K562 (cell line): ENCODE measurements around the gene RAPSN. TPM values are rescaled to one million over a fixed set of nuclear protein-coding genes. Genes with fewer than 3 reads are reported as not detected.

Experiments
- BACH1 ChIP-seq: fragments of 200-800 bp; sonication (Bioruptor generic); IDR thresholded peaks from 2 replicates; pipeline ENCODE4 v1.6.1; 2016; ENCODE audit warnings: missing genetic modification characterization, missing compliant biosample characterization
- ETV6 ChIP-seq, 3 experiments: fragments of 150-350 bp in 1 of 3; sonication (generic) in 1 of 3; formaldehyde crosslinking in 1 of 3; IDR thresholded peaks; 2 replicates each; pipeline versions ENCODE4 v1.6.1 to v1.8.0; 2014 to 2022; ENCODE audit warnings: borderline replicate concordance in 2 of 3, low read depth in 2 of 3, antibody characterized with exemption in 1 of 3, low read length in 1 of 3, mild to moderate bottlenecking in 1 of 3, missing genetic modification reagents in 1 of 3
- HDAC6 ChIP-seq: IDR thresholded peaks from 2 replicates; pipeline ENCODE4 v1.6.1; 2012; ENCODE audit warnings: low read depth, mild to moderate bottlenecking, control low read depth, inconsistent platforms, low read length, moderate library complexity
- HMG20B ChIP-seq: fragments of 250-450 bp; sonication (Bioruptor Pico); IDR thresholded peaks from 2 replicates; pipeline ENCODE4 v1.5.0; 2021; ENCODE audit warnings: mild to moderate bottlenecking
- HNRNPL ChIP-seq: fragments of 200-400 bp; formaldehyde crosslinking; IDR thresholded peaks from 2 replicates; pipeline ENCODE4 v1.6.1; 2017; ENCODE audit warnings: low read depth, mild to moderate bottlenecking, low read length
- KDM2B ChIP-seq: fragments of 250-450 bp; sonication (Bioruptor Pico); IDR thresholded peaks from 2 replicates; pipeline ENCODE4 v1.8.0; 2021; ENCODE audit warnings: mild to moderate bottlenecking, moderate library complexity
- MEF2D ChIP-seq: conservative IDR thresholded peaks from 2 replicates; pipeline ENCODE4 v1.6.1; 2016; ENCODE audit warnings: low read depth, missing genetic modification characterization, missing compliant biosample characterization
- MYC ChIP-seq, 2 experiments: fragments of 250-450 bp in 1 of 2; sonication (Bioruptor Pico) in 1 of 2; IDR thresholded peaks; 2 replicates each; pipeline versions ENCODE4 v1.5.1 to v1.6.1; 2012 to 2021; ENCODE audit warnings: low read depth in 2 of 2, borderline replicate concordance in 1 of 2, improper control_type of control experiment in 1 of 2, low read length in 1 of 2, mild to moderate bottlenecking in 1 of 2, moderate library complexity in 1 of 2
- NFE2L1 ChIP-seq: fragments of 450-650 bp; IDR thresholded peaks from 2 replicates; pipeline ENCODE4 v1.6.1; 2016; ENCODE audit warnings: missing genetic modification characterization, low read depth, mild to moderate bottlenecking, missing compliant biosample characterization, moderate library complexity, borderline replicate concordance
- NR2C2 ChIP-seq, 2 experiments: fragments of 200-800 bp in 1 of 2; sonication (Bioruptor generic) in 1 of 2; sonication (generic) in 1 of 2; formaldehyde crosslinking in 1 of 2; IDR thresholded peaks; 2 replicates each; pipeline versions ENCODE4 v1.6.1 to v1.8.0; 2016 to 2022; ENCODE audit warnings: mild to moderate bottlenecking in 1 of 2, missing compliant biosample characterization in 1 of 2, missing genetic modification characterization in 1 of 2, missing genetic modification reagents in 1 of 2
- POLR2A ChIP-seq: fragments of 450-650 bp; conservative IDR thresholded peaks from 2 replicates; pipeline ENCODE4 v1.6.1; 2016
- SOX6 ChIP-seq: fragments of 450-650 bp; IDR thresholded peaks from 2 replicates; pipeline ENCODE4 v1.6.1; 2014; ENCODE audit warnings: mild to moderate bottlenecking
- ZNF175 ChIP-seq: fragments of 200-800 bp; sonication (Bioruptor generic); IDR thresholded peaks from 2 replicates; pipeline ENCODE4 v1.6.1; 2016; ENCODE audit warnings: low read depth, mild to moderate bottlenecking, missing genetic modification characterization, missing compliant biosample characterization
- ZNF586 ChIP-seq: fragments of 450-650 bp; formaldehyde crosslinking; conservative IDR thresholded peaks from 2 replicates; pipeline ENCODE4 v1.4.0; 2020; ENCODE audit warnings: mild to moderate bottlenecking, moderate library complexity
- polyA plus RNA-seq, 8 experiments: library from polyadenylated mRNA; depleted of rRNA in 4 of 8; stranded (reverse) in 5 of 8; unstranded in 3 of 8; fragments of >200 nt; fragmentation: Nextera tagmentation in 2 of 8; fragmentation: Illumina TruSeq in 1 of 8; extraction: Ambion mirVana in 2 of 8; extraction: Trizol in 1 of 8; gene quantifications; 2 replicates each; pipeline versions ENCODE4 v1.2.1 to v1.2.3, GENCODE V29; 2011 to 2014; ENCODE audit warnings: inconsistent platforms in 1 of 8, missing spikeins in 1 of 8
- total RNA-seq, 7 experiments: library from RNA; depleted of rRNA in 6 of 7; stranded (reverse); fragments of >200 nt in 6 of 7; fragmentation: Illumina TruSeq in 2 of 7; extraction: Trizol in 2 of 7; gene quantifications; 2 replicates each; pipeline versions ENCODE4 v1.2.1 to v1.2.3, GENCODE V29; 2011 to 2021; ENCODE audit warnings: low replicate concordance in 1 of 7
- TF ChIP-seq, protein P1 (sequence below): IDR thresholded peaks from 3 replicates; pipeline ENCODE4 v1.6.1; 2011; ENCODE audit warnings: borderline replicate concordance, mild to moderate bottlenecking; ENCODE audit not compliant: insufficient read length, insufficient read depth
- TF ChIP-seq, protein P2 (sequence below): fragments of 450-650 bp; IDR thresholded peaks from 2 replicates; pipeline ENCODE4 v1.7.1; 2018; ENCODE audit warnings: mild to moderate bottlenecking, low read depth; ENCODE audit not compliant: partially characterized antibody
- TF ChIP-seq, protein P3 (sequence below): fragments of 200-800 bp; sonication (Bioruptor generic); IDR thresholded peaks from 2 replicates; pipeline ENCODE4 v1.6.1; 2017; ENCODE audit warnings: missing genetic modification characterization, missing compliant biosample characterization
- TF ChIP-seq, protein P4 (sequence below): fragments of 250-450 bp; sonication (Bioruptor Pico); IDR thresholded peaks from 2 replicates; pipeline ENCODE4 v1.4.0; 2020; ENCODE audit warnings: mild to moderate bottlenecking

The RAPSN gene
- total and polyA plus RNA-seq, 9 of the 15 experiments (the other 6 are each of a cell fraction or from before 2014, with no cell fraction given): 0.06 to 0.11 TPM; not detected in 7

GRCh38 chr11:47394322-47395222 lies 54.4 kb downstream of the RAPSN start (continued):
- TF ChIP-seq, protein P1, sequence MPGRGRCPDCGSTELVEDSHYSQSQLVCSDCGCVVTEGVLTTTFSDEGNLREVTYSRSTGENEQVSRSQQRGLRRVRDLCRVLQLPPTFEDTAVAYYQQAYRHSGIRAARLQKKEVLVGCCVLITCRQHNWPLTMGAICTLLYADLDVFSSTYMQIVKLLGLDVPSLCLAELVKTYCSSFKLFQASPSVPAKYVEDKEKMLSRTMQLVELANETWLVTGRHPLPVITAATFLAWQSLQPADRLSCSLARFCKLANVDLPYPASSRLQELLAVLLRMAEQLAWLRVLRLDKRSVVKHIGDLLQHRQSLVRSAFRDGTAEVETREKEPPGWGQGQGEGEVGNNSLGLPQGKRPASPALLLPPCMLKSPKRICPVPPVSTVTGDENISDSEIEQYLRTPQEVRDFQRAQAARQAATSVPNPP: no peak
- TF ChIP-seq KDM2B (CRISPR knock-in tag) (no peak), MEF2D (tag) (no peak), HNRNPL (0 out of 2 replicates have a peak, but pooled peaks have one; percentile 37), POLR2A (peak; percentile 48; the same call in 1 of the 2 replicates), HMG20B (CRISPR knock-in tag) (no peak), ZNF175 (CRISPR knock-in tag) (peak; percentile 90), MYC (IDR thresholded peaks at IDR 0.05; ENCODE audit: low read depth, low read length) (peak; percentile 78), MYC (CRISPR knock-in tag; IDR thresholded peaks at IDR 0.05; ENCODE audit: borderline replicate concordance, low read depth) (no peak), NFE2L1 (tag) (no peak), NR2C2 (CRISPR knock-in tag; IDR thresholded peaks at IDR 0.05) (peak; percentile 75; the same call in 1 of the 2 replicates), NR2C2 (tag; IDR thresholded peaks at IDR 0.05) (peak; percentile 88), ZNF586 (CRISPR knock-in tag) (no peak), HDAC6 (no peak), ETV6 (IDR thresholded peaks at IDR 0.05; ENCODE audit: borderline replicate concordance in 1 of 2, low read depth in 2 of 2, low read length in 1 of 2) (0 out of 4 replicates have a peak, but pooled peaks of 1 of the 2 experiments have one; percentile 47), ETV6 (CRISPR knock-in tag; IDR thresholded peaks at IDR 0.05; ENCODE audit: borderline replicate concordance) (no peak), BACH1 (tag) (0 out of 2 replicates have a peak, but pooled peaks have one; percentile 21), SOX6 (no peak)
- TF ChIP-seq, protein P2, sequence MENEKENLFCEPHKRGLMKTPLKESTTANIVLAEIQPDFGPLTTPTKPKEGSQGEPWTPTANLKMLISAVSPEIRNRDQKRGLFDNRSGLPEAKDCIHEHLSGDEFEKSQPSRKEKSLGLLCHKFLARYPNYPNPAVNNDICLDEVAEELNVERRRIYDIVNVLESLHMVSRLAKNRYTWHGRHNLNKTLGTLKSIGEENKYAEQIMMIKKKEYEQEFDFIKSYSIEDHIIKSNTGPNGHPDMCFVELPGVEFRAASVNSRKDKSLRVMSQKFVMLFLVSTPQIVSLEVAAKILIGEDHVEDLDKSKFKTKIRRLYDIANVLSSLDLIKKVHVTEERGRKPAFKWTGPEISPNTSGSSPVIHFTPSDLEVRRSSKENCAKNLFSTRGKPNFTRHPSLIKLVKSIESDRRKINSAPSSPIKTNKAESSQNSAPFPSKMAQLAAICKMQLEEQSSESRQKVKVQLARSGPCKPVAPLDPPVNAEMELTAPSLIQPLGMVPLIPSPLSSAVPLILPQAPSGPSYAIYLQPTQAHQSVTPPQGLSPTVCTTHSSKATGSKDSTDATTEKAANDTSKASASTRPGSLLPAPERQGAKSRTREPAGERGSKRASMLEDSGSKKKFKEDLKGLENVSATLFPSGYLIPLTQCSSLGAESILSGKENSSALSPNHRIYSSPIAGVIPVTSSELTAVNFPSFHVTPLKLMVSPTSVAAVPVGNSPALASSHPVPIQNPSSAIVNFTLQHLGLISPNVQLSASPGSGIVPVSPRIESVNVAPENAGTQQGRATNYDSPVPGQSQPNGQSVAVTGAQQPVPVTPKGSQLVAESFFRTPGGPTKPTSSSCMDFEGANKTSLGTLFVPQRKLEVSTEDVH: no peak
- TF ChIP-seq, protein P3, sequence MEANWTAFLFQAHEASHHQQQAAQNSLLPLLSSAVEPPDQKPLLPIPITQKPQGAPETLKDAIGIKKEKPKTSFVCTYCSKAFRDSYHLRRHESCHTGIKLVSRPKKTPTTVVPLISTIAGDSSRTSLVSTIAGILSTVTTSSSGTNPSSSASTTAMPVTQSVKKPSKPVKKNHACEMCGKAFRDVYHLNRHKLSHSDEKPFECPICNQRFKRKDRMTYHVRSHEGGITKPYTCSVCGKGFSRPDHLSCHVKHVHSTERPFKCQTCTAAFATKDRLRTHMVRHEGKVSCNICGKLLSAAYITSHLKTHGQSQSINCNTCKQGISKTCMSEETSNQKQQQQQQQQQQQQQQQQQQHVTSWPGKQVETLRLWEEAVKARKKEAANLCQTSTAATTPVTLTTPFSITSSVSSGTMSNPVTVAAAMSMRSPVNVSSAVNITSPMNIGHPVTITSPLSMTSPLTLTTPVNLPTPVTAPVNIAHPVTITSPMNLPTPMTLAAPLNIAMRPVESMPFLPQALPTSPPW: peak; percentile 8
- TF ChIP-seq, protein P4, sequence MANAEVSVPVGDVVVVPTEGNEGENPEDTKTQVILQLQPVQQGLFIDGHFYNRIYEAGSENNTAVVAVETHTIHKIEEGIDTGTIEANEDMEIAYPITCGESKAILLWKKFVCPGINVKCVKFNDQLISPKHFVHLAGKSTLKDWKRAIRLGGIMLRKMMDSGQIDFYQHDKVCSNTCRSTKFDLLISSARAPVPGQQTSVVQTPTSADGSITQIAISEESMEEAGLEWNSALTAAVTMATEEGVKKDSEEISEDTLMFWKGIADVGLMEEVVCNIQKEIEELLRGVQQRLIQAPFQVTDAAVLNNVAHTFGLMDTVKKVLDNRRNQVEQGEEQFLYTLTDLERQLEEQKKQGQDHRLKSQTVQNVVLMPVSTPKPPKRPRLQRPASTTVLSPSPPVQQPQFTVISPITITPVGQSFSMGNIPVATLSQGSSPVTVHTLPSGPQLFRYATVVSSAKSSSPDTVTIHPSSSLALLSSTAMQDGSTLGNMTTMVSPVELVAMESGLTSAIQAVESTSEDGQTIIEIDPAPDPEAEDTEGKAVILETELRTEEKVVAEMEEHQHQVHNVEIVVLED (CRISPR knock-in tag): no peak
